HCT116 (cell line): ENCODE results near the gene KNDC1. TPM values are rescaled to one million over a fixed set of nuclear protein-coding genes. Genes with fewer than 3 reads are reported as not detected.

Experiments
- ATAC-seq: fragments of 200-7000 bp; cut with Tn5 transposase; 2 replicates; pipeline ENCODE4 v1.9.1; 2020; ENCODE audit warnings: mild to moderate bottlenecking, moderate library complexity
- BruUV-seq: library from RNA; stranded (reverse); fragments of 400-500 nt; replicated peaks from 2 replicates; lab custom pipeline; 2021; lab: Mats Ljungman, UMichigan
- CTCF ChIA-PET: fragments of 300-600 bp; sonication (Branson Sonifier 250); formaldehyde crosslinking; loops from one replicate; lab custom pipeline; 2021; ENCODE audit warnings: antibody characterized with exemption; lab: Charles Lee
- POLR2A ChIA-PET: fragments of 300-600, 350-600 bp; sonication (Branson Sonifier 250); formaldehyde crosslinking; loops from one replicate; lab custom pipeline; 2021; ENCODE audit warnings: antibody characterized with exemption; lab: Charles Lee
- RAD21 ChIA-PET, 2 experiments: fragments of 300-600 bp; sonication (Branson Sonifier 250); formaldehyde crosslinking; loops; one replicate each; lab custom pipeline; 2023; ENCODE audit warnings: low total read pairs in 2 of 2; ENCODE audit not compliant: uncharacterized antibody in 2 of 2, unreplicated experiment in 2 of 2, low non-redundant PET in 1 of 2; lab: Charles Lee
- DNase-seq: peaks from one replicate; pipeline ENCODE4 v3.0.0-alpha.2; 2010; ENCODE audit warnings: low read depth, low spot score
- H2AFZ ChIP-seq: fragments of 200-600 bp; shearing (Covaris generic), sonication (generic); 2 replicates; pipeline ENCODE4 v1.6.1; 2017; ENCODE audit warnings: low read depth, mixed run types, mixed read lengths, antibody characterized with exemption, low read length; ENCODE audit not compliant: poor library complexity, severe bottlenecking
- H3K27ac ChIP-seq: 2 replicates; pipeline ENCODE4 v1.5.1; 2012; ENCODE audit warnings: low read depth, low read length
- H3K27me3 ChIP-seq: fragments of 200-600 bp; sonication (generic); 2 replicates; pipeline ENCODE4 v1.6.1; 2016; ENCODE audit warnings: mixed run types, low read length, mixed read lengths; ENCODE audit not compliant: insufficient read depth
- H3K36me3 ChIP-seq, 2 experiments: fragments of 200-500 bp in 1 of 2; fragments of 200-600 bp in 1 of 2; sonication (Bioruptor generic) in 1 of 2; sonication (generic) in 1 of 2; 2 replicates each; pipeline versions ENCODE4 v1.5.1 to v1.6.1; 2014 to 2016; ENCODE audit warnings: low read length in 2 of 2, inconsistent platforms in 1 of 2, mixed read lengths in 1 of 2, mixed run types in 1 of 2; ENCODE audit not compliant: insufficient read depth in 2 of 2, control insufficient read depth in 1 of 2
- H3K4me1 ChIP-seq, 2 experiments: fragments of 200-600 bp in 1 of 2; sonication (generic) in 1 of 2; 2 replicates each; pipeline versions ENCODE4 v1.5.1 to v1.6.1; 2012 to 2017; ENCODE audit warnings: low read length in 2 of 2, inconsistent platforms in 1 of 2, mild to moderate bottlenecking in 1 of 2, mixed read lengths in 1 of 2, mixed run types in 1 of 2, moderate library complexity in 1 of 2; ENCODE audit not compliant: insufficient read depth in 2 of 2, control insufficient read depth in 1 of 2
- H3K4me2 ChIP-seq: fragments of 200-600 bp; sonication (generic); 2 replicates; pipeline ENCODE4 v1.6.1; 2017; ENCODE audit warnings: mixed run types, low read length, mixed read lengths
- H3K4me3 ChIP-seq, 2 experiments: fragments of 200-600 bp in 1 of 2; sonication (generic) in 1 of 2; replicated peaks in 1 of 2; 2 replicates each; pipeline ENCODE4 v1.5.1; 2011 to 2016; ENCODE audit warnings: low read length in 2 of 2, control low read depth in 1 of 2, low read depth in 1 of 2, mild to moderate bottlenecking in 1 of 2, mixed read lengths in 1 of 2, mixed run types in 1 of 2
- H3K79me2 ChIP-seq: fragments of 200-600 bp; sonication (generic); 2 replicates; pipeline ENCODE4 v1.6.1; 2017; ENCODE audit warnings: mild to moderate bottlenecking, mixed run types, low read length, moderate library complexity, mixed read lengths; ENCODE audit not compliant: insufficient read depth
- H3K9ac ChIP-seq: fragments of 200-600 bp; sonication (generic); 2 replicates; pipeline ENCODE4 v1.6.1; 2016; ENCODE audit warnings: low read length, mixed read lengths
- H3K9me2 ChIP-seq: fragments of 200-600 bp; sonication (generic), shearing (Covaris generic); 2 replicates; pipeline ENCODE4 v1.6.1; 2017; ENCODE audit warnings: mixed run types, mild to moderate bottlenecking, moderate library complexity; ENCODE audit not compliant: insufficient read depth
- H3K9me3 ChIP-seq, 2 experiments: fragments of 200-500 bp in 1 of 2; fragments of 200-600 bp in 1 of 2; sonication (Bioruptor generic) in 1 of 2; sonication (generic) in 1 of 2; 2 replicates each; pipeline ENCODE4 v1.6.1; 2014 to 2017; ENCODE audit warnings: low read length in 2 of 2, mixed read lengths in 2 of 2, inconsistent platforms in 1 of 2, low read depth in 1 of 2, mild to moderate bottlenecking in 1 of 2, mixed run types in 1 of 2, moderate library complexity in 1 of 2; ENCODE audit not compliant: control insufficient read depth in 1 of 2, insufficient read depth in 1 of 2
- H4K20me1 ChIP-seq: fragments of 200-600 bp; sonication (generic), shearing (Covaris generic); 2 replicates; pipeline ENCODE4 v1.6.1; 2017; ENCODE audit warnings: mixed run types, mild to moderate bottlenecking, moderate library complexity; ENCODE audit not compliant: insufficient read depth
- CBX3 ChIP-seq: IDR thresholded peaks from 2 replicates; pipeline ENCODE4 v1.6.1; 2012; ENCODE audit warnings: low read depth
- CEBPB ChIP-seq: IDR thresholded peaks from 2 replicates; pipeline ENCODE4 v1.6.1; 2012; ENCODE audit warnings: low read depth
- EGR1 ChIP-seq: IDR thresholded peaks from 2 replicates; pipeline ENCODE4 v1.6.1; 2012; ENCODE audit warnings: low read depth
- ELF1 ChIP-seq: IDR thresholded peaks from 2 replicates; pipeline ENCODE4 v1.6.1; 2012; ENCODE audit warnings: low read depth, borderline replicate concordance
- EZH2 ChIP-seq: fragments of 200-600 bp; sonication (generic); IDR thresholded peaks from 2 replicates; pipeline ENCODE4 v1.6.1; 2017; ENCODE audit warnings: antibody characterized with exemption, mixed run types
- EZH2phosphoT487 ChIP-seq: fragments of 200-600 bp; IDR thresholded peaks from 2 replicates; pipeline ENCODE4 v1.6.1; 2018; ENCODE audit warnings: antibody characterized with exemption, borderline replicate concordance
- FOSL1 ChIP-seq: IDR thresholded peaks from 2 replicates; pipeline ENCODE4 v1.6.1; 2012; ENCODE audit warnings: low read depth
- JUND ChIP-seq: IDR thresholded peaks from 2 replicates; pipeline ENCODE4 v1.6.1; 2012
- POLR2A ChIP-seq: IDR thresholded peaks from 2 replicates; pipeline ENCODE4 v1.7.0; 2011; ENCODE audit warnings: borderline replicate concordance; ENCODE audit not compliant: insufficient read depth, insufficient read length; ENCODE audit errors: extremely low read depth
- POLR2AphosphoS5 ChIP-seq: IDR thresholded peaks from 2 replicates; pipeline ENCODE4 v1.6.1; 2011; ENCODE audit warnings: mild to moderate bottlenecking, low read depth, low read length, moderate library complexity
- RAD21 ChIP-seq: IDR thresholded peaks from 2 replicates; pipeline ENCODE4 v1.6.1; 2012; ENCODE audit warnings: low read depth, mild to moderate bottlenecking
- SIN3A ChIP-seq: IDR thresholded peaks from 2 replicates; pipeline ENCODE4 v1.6.1; 2012; ENCODE audit warnings: low read depth
- SP1 ChIP-seq: IDR thresholded peaks from 2 replicates; pipeline ENCODE4 v1.6.1; 2012; ENCODE audit warnings: low read depth
- SRF ChIP-seq: IDR thresholded peaks from 2 replicates; pipeline ENCODE4 v1.6.1; 2012; ENCODE audit warnings: low read depth
- TCF7L2 ChIP-seq: IDR thresholded peaks from 2 replicates; pipeline ENCODE4 v1.7.0; 2011; ENCODE audit warnings: borderline replicate concordance, inconsistent platforms; ENCODE audit not compliant: insufficient read depth, insufficient read length; ENCODE audit errors: extremely low read depth
- YY1 ChIP-seq: IDR thresholded peaks from 2 replicates; pipeline ENCODE4 v1.6.1; 2011; ENCODE audit warnings: low read length, low read depth, moderate library complexity, mild to moderate bottlenecking; ENCODE audit not compliant: insufficient replicate concordance; ENCODE audit errors: extremely low read depth
- ZFX ChIP-seq: fragments of 450-650 bp; IDR thresholded peaks from 2 replicates; pipeline ENCODE4 v1.6.1; 2017
- ZNF274 ChIP-seq: fragments of 200-500 bp; sonication (Bioruptor generic); IDR thresholded peaks from 2 replicates; pipeline ENCODE4 v1.6.1; 2014; ENCODE audit warnings: mild to moderate bottlenecking, low read depth, low read length, inconsistent platforms
- intact Hi-C: fragments of 100-400 bp; cut with micrococcal nuclease; formaldehyde crosslinking; loops from 2 replicates; pipeline ENCODE4 v1.10.0; 2022
- total RNA-seq: library from RNA; stranded (reverse); gene quantifications from one replicate; pipeline ENCODE4 v1.2.1, GENCODE V29; 2021; ENCODE audit not compliant: unreplicated experiment
- TF ChIP-seq, protein P1 (sequence below): IDR thresholded peaks from 2 replicates; pipeline ENCODE4 v1.6.1; 2012; ENCODE audit warnings: low read depth
- TF ChIP-seq, protein P2 (sequence below): IDR thresholded peaks from 2 replicates; pipeline ENCODE4 v1.6.1; 2012
- TF ChIP-seq, protein P3 (sequence below): IDR thresholded peaks from 2 replicates; pipeline ENCODE4 v1.6.1; 2012

Gene KNDC1
- total RNA-seq, 1 experiment from 2014 or later = 3.6 TPM

DNA sequence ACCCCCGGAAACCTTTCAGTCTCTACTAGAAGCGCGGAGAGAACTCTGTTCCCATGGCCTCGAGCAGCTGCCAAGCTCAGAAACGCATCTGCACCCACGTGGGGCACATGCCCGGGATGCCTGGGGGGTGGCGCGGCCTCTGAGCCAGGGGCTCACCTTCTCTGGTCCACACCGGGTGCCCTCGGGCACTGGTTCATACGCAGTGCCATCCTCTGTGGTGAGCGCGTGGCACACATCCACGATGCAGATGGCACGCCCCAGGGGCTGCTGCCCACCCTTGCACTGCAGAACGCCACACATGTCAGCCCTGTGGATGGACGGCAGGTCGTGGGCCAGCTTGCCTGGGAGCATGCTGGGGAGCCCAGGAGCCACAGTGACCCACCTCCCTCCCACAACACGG lies 110.2 kb downstream of the KNDC1 start (continued):
- TF ChIP-seq, protein P1, sequence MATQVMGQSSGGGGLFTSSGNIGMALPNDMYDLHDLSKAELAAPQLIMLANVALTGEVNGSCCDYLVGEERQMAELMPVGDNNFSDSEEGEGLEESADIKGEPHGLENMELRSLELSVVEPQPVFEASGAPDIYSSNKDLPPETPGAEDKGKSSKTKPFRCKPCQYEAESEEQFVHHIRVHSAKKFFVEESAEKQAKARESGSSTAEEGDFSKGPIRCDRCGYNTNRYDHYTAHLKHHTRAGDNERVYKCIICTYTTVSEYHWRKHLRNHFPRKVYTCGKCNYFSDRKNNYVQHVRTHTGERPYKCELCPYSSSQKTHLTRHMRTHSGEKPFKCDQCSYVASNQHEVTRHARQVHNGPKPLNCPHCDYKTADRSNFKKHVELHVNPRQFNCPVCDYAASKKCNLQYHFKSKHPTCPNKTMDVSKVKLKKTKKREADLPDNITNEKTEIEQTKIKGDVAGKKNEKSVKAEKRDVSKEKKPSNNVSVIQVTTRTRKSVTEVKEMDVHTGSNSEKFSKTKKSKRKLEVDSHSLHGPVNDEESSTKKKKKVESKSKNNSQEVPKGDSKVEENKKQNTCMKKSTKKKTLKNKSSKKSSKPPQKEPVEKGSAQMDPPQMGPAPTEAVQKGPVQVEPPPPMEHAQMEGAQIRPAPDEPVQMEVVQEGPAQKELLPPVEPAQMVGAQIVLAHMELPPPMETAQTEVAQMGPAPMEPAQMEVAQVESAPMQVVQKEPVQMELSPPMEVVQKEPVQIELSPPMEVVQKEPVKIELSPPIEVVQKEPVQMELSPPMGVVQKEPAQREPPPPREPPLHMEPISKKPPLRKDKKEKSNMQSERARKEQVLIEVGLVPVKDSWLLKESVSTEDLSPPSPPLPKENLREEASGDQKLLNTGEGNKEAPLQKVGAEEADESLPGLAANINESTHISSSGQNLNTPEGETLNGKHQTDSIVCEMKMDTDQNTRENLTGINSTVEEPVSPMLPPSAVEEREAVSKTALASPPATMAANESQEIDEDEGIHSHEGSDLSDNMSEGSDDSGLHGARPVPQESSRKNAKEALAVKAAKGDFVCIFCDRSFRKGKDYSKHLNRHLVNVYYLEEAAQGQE = no peak
- TF ChIP-seq ZNF274 = no peak
- TF ChIP-seq POLR2A = no peak
- no peak for TF ChIP-seq SIN3A

DNA sequence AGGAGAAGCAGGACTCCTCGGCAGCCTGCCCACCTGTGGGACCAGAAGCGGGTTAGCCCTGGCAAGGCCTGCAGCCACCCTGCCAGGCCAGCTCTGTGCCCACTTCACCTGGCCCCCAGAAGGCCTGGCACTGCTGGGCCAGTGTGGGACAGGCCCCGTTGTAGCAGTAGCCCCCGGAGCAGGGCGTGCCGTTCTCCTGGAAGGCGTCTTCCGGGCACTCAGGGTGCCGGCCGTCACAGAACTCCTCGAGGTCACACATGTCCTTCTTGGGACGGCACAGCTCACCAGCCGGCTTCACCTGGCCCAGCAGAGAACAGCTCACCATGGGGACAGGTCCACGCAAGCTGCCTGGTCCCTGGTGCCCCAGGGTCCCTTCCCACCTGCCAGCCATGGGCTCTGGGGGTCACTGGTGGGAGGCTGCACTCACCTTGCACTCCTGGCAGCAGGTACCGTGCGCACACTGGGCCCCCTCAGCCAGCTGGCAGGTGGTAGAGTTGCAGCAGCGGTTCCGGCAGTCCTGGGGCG lies 110.8 kb downstream of the KNDC1 start:
- Histone ChIP-seq H3K9ac (no peak overlapping the region), H3K27ac (no peak overlapping the region), H3K4me1 (no peaks in the 10 kb centered on the region), H3K9me3 (no peaks in the 10 kb centered on the region), H3K27me3 (no peaks in the 10 kb centered on the region), H3K36me3 (no peaks in the 10 kb centered on the region), H2AFZ (no peak overlapping the region), H3K9me2 (no peaks in the 10 kb centered on the region), H4K20me1 (no peaks in the 10 kb centered on the region), H3K4me3 (no peak overlapping the region), H3K4me2 (no peak overlapping the region), H3K79me2 (no peaks in the 10 kb centered on the region)
- intact Hi-C loops = no loop called here
- DNase-seq (no peak), ATAC-seq (no peak)
- POLR2A ChIA-PET = no interaction called here
- no peak for TF ChIP-seq ZNF274
- no peak for TF ChIP-seq JUND
- TF ChIP-seq FOSL1 = no peak
- TF ChIP-seq TCF7L2 = no peak
- TF ChIP-seq, protein P2, sequence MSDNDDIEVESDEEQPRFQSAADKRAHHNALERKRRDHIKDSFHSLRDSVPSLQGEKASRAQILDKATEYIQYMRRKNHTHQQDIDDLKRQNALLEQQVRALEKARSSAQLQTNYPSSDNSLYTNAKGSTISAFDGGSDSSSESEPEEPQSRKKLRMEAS = no peak
- no peak for TF ChIP-seq ZFX
- no peak for TF ChIP-seq YY1
- TF ChIP-seq SRF = no peak
- no peak for TF ChIP-seq CBX3
- TF ChIP-seq EZH2 = no peak
- TF ChIP-seq EZH2phosphoT487 = no peak
- TF ChIP-seq ELF1 = no peak
- no peak for TF ChIP-seq CEBPB
- TF ChIP-seq, protein P3, sequence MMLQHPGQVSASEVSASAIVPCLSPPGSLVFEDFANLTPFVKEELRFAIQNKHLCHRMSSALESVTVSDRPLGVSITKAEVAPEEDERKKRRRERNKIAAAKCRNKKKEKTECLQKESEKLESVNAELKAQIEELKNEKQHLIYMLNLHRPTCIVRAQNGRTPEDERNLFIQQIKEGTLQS = no peak
- no peak for TF ChIP-seq SP1
- no peak for TF ChIP-seq POLR2AphosphoS5
- no peak for TF ChIP-seq POLR2A
- no peak for TF ChIP-seq RAD21
- no peak for TF ChIP-seq EGR1
- no TSS peak for BruUV-seq
- RAD21 ChIA-PET = no interaction called here
- CTCF ChIA-PET = no interaction called here
